IPS-NIHi11 (cell line): ENCODE measurements around the gene FLT4.

Source experiments
- DNase-seq: peaks from one replicate; pipeline ENCODE4 v3.0.0; 2012; ENCODE audit warnings: mixed read lengths, low spot score

Gene FLT4

DNA sequence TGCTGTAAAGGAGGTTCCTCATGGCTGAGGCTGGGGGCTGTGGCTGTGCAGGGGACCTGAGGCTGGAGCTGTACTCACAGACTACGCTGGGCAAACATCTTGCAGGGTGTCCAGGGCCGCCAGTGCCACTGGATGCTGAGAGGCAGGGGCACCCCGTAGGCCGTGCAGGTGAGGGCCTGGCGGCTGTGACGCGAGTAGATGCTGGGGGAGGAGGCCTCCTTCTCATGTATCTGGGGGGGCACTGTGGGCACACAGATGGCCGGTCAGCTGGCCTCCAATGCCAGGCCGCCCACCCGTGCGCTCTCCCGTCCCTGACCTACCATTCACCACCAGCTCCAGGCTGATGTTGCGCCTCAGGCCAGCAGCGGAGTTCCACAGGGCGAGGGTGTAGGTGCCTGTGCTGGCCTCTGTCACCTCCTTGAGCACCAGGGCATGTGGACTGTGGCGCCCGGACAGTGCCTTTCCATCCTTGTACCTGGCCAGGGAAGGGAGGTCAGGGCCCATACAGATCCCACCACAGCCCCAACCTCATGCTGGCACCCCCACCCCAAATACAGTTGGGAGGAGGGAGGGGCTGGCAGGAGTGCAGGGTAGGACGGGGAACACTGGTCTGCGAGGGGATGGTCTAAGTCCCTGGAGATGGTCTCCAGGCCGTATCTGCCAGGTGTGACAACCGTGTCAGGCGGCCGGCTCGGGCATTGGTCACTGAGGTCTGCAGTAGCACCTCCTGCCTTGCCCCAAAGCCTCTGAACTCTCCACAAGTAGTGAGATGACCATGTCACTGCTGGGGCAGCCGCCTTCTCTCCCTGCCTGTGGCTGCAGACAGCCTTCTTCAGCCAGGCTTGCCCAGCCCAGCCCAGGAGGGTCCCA is 23.4 kb downstream of the FLT4 start:
- no peak for DNase-seq

DNA sequence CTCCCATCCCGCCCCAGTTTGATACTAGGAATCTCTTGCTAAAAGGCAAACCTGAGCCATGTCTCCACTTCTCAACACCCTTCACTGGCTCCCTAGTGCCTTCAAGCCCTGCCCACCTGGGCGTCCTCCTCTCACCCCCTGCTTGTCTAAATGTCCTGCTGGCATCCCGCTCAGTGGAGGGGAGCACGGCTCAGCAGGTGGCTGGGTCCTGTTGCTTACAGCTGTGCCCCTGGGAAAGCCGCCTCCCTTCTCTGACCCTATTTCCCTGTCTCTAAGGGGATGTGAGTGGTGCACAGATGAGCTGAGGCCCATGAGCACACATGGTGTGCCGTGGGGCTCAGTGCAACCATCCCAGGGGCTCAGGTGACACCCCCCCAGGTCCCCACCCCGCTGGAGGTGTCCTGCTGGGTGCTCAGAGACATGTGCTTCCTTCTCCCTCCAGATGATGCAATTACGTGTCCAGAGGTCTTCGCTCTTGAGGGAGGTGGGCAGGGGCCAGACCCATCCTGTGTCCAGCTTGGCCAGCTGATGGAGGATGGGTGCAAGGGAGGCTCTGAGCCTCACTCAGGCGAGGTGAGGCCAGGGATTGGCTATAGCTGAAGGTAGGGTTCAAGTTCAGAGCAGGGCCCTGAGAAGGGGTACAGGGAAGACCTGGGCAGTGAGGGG is 24.1 kb downstream of the FLT4 start:
- DNase-seq = no peak

- DNase-seq = no peak
Measured at GRCh38 chr5:180624587-180624986, 24.8 kb downstream of the FLT4 start.

GRCh38 chr5:180623844-180624243 is 25.6 kb downstream of the FLT4 start:
- no peak for DNase-seq

DNA sequence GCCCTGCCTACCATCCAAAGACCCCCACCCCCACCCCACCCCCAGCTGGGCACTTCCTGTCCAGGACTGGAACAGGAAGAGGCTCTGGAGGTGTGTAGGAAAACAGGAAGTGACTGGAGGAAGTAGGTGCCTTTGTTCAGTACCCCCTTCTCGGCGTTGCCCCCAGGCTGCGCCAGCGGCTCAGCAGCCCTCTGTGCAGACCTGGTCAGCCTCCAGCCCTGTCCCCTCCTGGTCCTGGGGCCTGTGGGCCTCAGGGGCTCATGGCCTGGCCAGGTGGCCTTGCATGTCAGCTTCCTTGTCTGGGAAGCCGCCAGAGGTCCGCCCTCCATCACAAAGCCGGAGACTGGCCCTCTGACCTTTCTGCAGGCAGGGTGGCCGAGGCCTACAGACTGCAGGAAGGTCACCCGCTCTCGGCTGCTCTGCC is 26.0 kb downstream of the FLT4 start:
- no peak for DNase-seq

DNA sequence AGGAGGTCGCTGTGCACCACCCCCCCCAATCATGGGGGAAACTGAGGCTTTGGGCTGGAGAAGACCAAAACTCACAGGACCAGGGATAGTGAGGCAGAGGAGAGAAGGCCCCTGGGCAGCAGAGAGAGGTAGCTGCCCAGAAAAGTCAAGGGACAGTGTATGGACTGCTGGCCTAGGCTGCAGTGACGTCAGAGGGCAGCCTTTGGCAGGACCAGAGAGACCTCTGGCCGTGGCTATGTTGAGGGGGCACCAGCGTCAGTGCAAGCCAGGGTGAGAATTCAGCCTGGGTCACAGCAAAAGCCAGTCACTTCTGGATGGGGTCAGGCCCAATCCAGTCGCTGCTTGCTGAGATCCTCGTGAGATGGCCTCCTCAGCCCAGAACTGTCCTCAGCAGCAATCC is 26.5 kb downstream of the FLT4 start:
- DNase-seq = no peak

GRCh38 chr5:180621311-180621710 is 28.1 kb downstream of the FLT4 start:
- no peak for DNase-seq

- no peak for DNase-seq
Measured at GRCh38 chr5:180620014-180620413, 29.4 kb downstream of the FLT4 start.

- no peak for DNase-seq
Measured at GRCh38 chr5:180619563-180619915, 29.9 kb downstream of the FLT4 start.

DNA sequence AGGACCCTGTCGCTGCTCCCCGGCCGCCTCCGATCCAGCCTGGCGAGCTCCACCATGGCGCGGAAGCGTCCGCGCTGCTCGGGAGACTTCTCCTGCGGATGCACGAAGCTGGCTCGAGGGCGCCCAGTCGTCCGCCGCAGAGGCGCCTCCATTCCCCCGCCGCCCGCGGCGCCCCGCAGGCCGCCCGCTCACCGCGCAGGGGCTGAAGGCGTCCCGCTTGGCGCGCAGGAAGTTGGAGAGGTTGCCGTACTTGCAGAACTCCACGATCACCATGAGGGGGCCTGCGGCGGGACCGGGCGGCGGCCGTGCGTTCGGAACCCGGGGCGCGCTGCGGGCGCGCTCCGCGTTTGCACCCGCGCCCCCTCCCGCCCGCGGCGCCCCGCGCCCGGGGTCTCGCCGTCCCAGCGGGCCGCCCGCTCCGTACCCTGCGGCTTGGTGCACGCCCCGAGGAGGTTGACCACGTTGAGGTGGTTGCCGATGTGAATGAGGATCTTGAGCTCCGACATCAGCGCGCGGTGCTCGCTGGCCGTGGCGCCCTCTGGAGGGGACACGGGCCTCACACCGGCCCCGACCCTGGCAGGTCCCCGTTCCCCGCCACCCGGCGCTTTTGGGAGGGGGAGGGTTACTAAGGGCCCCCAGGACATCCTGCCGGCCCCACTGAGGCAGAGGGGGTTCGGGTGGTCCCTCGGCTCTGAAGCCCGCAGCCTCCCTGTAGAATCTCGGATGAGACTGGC is 30.4 kb downstream of the FLT4 start:
- peak; percentile 96 for DNase-seq

DNA sequence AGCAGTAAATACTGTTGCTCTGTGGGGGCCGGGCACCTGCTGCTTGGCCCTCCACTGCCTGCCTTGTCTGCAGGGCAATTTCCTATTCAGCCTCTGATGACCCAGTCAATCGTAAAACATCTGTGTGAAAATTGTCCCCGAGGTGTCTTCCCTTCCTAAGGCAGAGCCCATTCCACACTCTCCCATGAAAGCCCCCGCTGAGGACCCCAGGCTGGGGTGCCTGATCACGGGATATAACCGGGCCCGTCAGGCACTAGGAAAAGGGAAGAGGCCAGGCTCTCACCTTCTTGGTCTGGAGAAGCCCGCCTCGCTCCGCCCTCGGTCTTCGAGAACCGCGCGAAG is 30.9 kb downstream of the FLT4 start:
- no peak for DNase-seq

GRCh38 chr5:180613814-180614188 is 35.6 kb downstream of the FLT4 start:
- DNase-seq = no peak

- no peak for DNase-seq
Measured at GRCh38 chr5:180613188-180613813, 36.1 kb downstream of the FLT4 start.

- DNase-seq = no peak
Measured at GRCh38 chr5:180612683-180613082, 36.7 kb downstream of the FLT4 start.

GRCh38 chr5:180611140-180611850 is 38.1 kb downstream of the FLT4 start:
- DNase-seq = no peak

DNA sequence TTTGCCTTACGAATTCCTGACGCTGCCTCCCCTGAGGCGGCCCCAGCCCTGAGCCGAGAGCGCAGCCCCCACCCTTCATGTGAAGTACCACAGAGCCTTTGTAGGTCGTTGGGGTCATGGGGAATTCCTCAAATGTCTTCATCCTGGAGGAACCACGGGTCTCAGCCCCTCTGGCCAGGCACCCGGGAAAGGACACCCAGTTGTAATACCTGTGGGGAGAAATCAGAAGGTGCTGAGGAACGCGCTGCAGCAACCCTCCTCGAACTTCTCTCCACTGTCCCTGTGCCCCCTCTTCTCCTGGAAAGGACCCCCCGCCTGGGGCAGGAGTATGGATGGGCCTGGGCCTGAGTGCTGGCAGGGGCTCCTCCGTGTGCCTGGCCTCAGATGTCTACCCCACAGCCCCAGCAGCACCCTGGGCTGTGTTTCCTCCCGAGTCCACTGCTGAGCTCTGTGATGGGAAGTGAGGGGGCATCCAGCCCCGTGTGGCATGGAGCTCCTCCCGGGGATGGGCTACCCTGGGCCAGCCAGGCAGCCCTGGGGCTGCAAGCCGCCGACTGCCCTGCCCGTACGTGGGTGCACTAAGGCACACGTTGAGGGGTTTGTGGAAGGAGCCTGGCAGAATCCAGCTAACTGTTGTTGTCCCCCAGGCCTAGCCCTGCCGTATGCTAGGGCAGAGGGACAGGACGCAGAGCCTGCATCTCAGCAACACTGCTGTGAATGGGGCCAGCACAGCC is 39.4 kb downstream of the FLT4 start:
- DNase-seq = no peak

DNA sequence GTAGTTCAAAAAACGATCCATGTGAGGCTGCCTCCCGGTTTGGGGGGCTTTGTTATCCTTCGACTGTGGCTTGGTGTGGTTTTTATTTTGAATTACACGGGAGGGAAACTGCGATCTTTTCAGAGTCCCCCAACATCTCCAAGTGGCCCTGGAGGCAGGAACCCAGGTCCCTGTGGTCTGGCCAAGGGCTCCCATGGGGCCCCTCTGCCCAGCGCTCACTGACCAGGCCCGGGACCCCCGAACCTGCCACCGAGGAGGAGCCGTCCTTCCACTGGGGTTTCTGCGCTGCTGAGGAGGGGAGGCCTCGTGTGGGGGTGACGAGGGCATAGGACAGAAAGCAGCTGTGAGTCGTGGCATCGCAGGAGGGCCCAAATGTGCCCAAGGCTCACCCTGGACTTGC is 40.0 kb downstream of the FLT4 start:
- DNase-seq = no peak

- DNase-seq = no peak
Measured at GRCh38 chr5:180608572-180609310, 40.7 kb downstream of the FLT4 start.

- DNase-seq = no peak
Measured at GRCh38 chr5:180607861-180608571, 41.4 kb downstream of the FLT4 start.

DNA sequence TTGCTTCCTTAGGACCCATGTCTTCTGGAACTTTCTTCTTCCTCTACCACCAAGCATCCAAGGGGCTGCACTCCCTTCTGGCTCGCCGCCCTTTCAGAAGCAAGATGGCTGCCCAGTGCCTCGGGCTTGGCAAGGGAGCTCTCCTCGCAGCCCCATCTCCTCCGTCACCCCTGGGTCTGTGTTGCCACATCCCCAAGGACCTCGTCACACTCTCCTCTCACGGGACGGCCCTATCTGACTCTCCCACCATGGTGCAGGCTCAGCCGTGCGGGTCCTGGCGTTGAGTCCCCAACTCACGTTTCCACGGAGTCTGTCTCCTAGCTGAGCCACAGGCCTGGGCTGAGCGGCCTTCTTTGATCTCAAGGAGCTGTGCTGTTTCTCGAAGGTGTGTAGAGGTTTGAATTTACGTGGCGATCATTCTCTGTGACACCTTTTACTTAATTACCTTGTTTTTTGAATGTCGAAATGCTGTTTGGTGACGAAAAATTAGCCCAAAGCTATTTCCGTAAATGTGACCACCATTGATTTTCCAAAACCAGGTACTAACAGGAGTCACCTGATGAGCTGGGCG is 43.1 kb downstream of the FLT4 start:
- DNase-seq = no peak
